Measurements from ENCODE around the gene STMN3. TPM values are rescaled to one million over a fixed set of nuclear protein-coding genes. Genes with fewer than 3 reads are reported as not detected.

Gene STMN3
- total RNA-seq, 4 donors from 2014 or later: 9.4 to 23.0 (median 12.0) TPM

- DNase-seq (ENCODE audit: low spot score in 2 of 2): no peak
- intact Hi-C loops (cut with DNase I; ENCODE audit: low total_unique reads): no loop called here
- TF ChIP-seq CTCF (IDR thresholded peaks at IDR 0.05) (no peak), POLR2A (IDR thresholded peaks at IDR 0.05) (no peak)
- no peak overlapping the region for H3K4me3 ChIP-seq (ENCODE audit: low read depth, poor library complexity, severe bottlenecking)
- WGBS, 2 donors: 90 to 91% methylated on average over 20 to 22 of the region's 22 CpGs
Measured at GRCh38 chr20:63664143-63664851, 11.1 kb upstream of the STMN3 start.

GRCh38 chr20:63663332-63664066 is 10.3 kb upstream of the STMN3 start:
- intact Hi-C loops (cut with DNase I; ENCODE audit: low total_unique reads): no loop called here
- TF ChIP-seq CTCF (IDR thresholded peaks at IDR 0.05) (no peak), POLR2A (IDR thresholded peaks at IDR 0.05) (no peak)
- 89 to 93% methylated on average over 25 to 26 of the region's 26 CpGs for WGBS, 2 donors
- H3K4me3 ChIP-seq (ENCODE audit: low read depth, poor library complexity, severe bottlenecking): no peak overlapping the region
- DNase-seq (ENCODE audit: low spot score in 2 of 2): no peak

GRCh38 chr20:63662813-63663189 is 9.6 kb upstream of the STMN3 start:
- no peak for DNase-seq (ENCODE audit: low spot score in 2 of 2)
- intact Hi-C loops (cut with DNase I; ENCODE audit: low total_unique reads): no loop called here
- no peak for TF ChIP-seq CTCF (IDR thresholded peaks at IDR 0.05)
- no peak for TF ChIP-seq POLR2A (IDR thresholded peaks at IDR 0.05)
- WGBS, 2 donors: 97 to 100% methylated on average over 3 to 9 of the region's 9 CpGs
- no peak overlapping the region for H3K4me3 ChIP-seq (ENCODE audit: low read depth, poor library complexity, severe bottlenecking)

GRCh38 chr20:63661959-63662812 is 9.0 kb upstream of the STMN3 start:
- intact Hi-C loops (cut with DNase I; ENCODE audit: low total_unique reads): no loop called here
- no peak for TF ChIP-seq CTCF (IDR thresholded peaks at IDR 0.05)
- no peak for TF ChIP-seq POLR2A (IDR thresholded peaks at IDR 0.05)
- no peak overlapping the region for H3K4me3 ChIP-seq (ENCODE audit: low read depth, poor library complexity, severe bottlenecking)
- DNase-seq (ENCODE audit: low spot score in 2 of 2): no peak
- 95 to 96% methylated on average over 33 of the region's 33 CpGs for WGBS, 2 donors

GRCh38 chr20:63661108-63661507 is 7.9 kb upstream of the STMN3 start:
- WGBS, 2 donors: 93 to 97% methylated on average over 18 to 19 of the region's 22 CpGs
- no peak overlapping the region for H3K4me3 ChIP-seq (ENCODE audit: low read depth, poor library complexity, severe bottlenecking)
- DNase-seq (ENCODE audit: low spot score in 2 of 2): no peak
- intact Hi-C loops (cut with DNase I; ENCODE audit: low total_unique reads): no loop called here
- no peak for TF ChIP-seq CTCF (IDR thresholded peaks at IDR 0.05)
- TF ChIP-seq POLR2A (IDR thresholded peaks at IDR 0.05): no peak

Measured in lower leg skin (tissue), 4 donors.